ENCODE data around the gene SORCS2.

Gene SORCS2

GRCh38 chr4:7299908-7300710 lies 107.8 kb downstream of the SORCS2 start:
- in situ Hi-C loops (cut with HindIII; ENCODE audit: low sequenced_read_pairs): no loop called here

GRCh38 chr4:7300711-7301095 lies 108.4 kb downstream of the SORCS2 start:
- in situ Hi-C loops (cut with HindIII; ENCODE audit: low sequenced_read_pairs): no loop called here

- in situ Hi-C loops (cut with HindIII; ENCODE audit: low sequenced_read_pairs): no loop called here
Measured at GRCh38 chr4:7301126-7301785, 108.9 kb downstream of the SORCS2 start.

- in situ Hi-C loops (cut with HindIII; ENCODE audit: low sequenced_read_pairs): no loop called here
Measured at GRCh38 chr4:7301846-7302630, 109.7 kb downstream of the SORCS2 start.

GRCh38 chr4:7302781-7303404 lies 110.6 kb downstream of the SORCS2 start:
- in situ Hi-C loops (cut with HindIII; ENCODE audit: low sequenced_read_pairs): no loop called here

GRCh38 chr4:7303561-7303960 lies 111.2 kb downstream of the SORCS2 start:
- in situ Hi-C loops (cut with HindIII; ENCODE audit: low sequenced_read_pairs): no loop called here

- in situ Hi-C loops (cut with HindIII; ENCODE audit: low sequenced_read_pairs): no loop called here
Measured at GRCh38 chr4:7304436-7304835, 112.1 kb downstream of the SORCS2 start.

GRCh38 chr4:7306021-7306965 lies 114.0 kb downstream of the SORCS2 start:
- in situ Hi-C loops (cut with HindIII; ENCODE audit: low sequenced_read_pairs): no loop called here

GRCh38 chr4:7306986-7307385 lies 114.6 kb downstream of the SORCS2 start:
- in situ Hi-C loops (cut with HindIII; ENCODE audit: low sequenced_read_pairs): no loop called here

GRCh38 chr4:7307394-7308099 lies 115.2 kb downstream of the SORCS2 start:
- in situ Hi-C loops (cut with HindIII; ENCODE audit: low sequenced_read_pairs): no loop called here

- in situ Hi-C loops (cut with HindIII; ENCODE audit: low sequenced_read_pairs): no loop called here
Measured at GRCh38 chr4:7309181-7309580, 116.8 kb downstream of the SORCS2 start.

GRCh38 chr4:7309636-7310390 lies 117.5 kb downstream of the SORCS2 start:
- in situ Hi-C loops (cut with HindIII; ENCODE audit: low sequenced_read_pairs): no loop called here

GRCh38 chr4:7310451-7310850 lies 118.1 kb downstream of the SORCS2 start:
- in situ Hi-C loops (cut with HindIII; ENCODE audit: low sequenced_read_pairs): no loop called here

GRCh38 chr4:7311205-7311604 lies 118.9 kb downstream of the SORCS2 start:
- in situ Hi-C loops (cut with HindIII; ENCODE audit: low sequenced_read_pairs): no loop called here

GRCh38 chr4:7312691-7313090 lies 120.4 kb downstream of the SORCS2 start:
- in situ Hi-C loops (cut with HindIII; ENCODE audit: low sequenced_read_pairs): no loop called here

- in situ Hi-C loops (cut with HindIII; ENCODE audit: low sequenced_read_pairs): no loop called here
Measured at GRCh38 chr4:7313347-7313811, 121.0 kb downstream of the SORCS2 start.

GRCh38 chr4:7313991-7314390 lies 121.7 kb downstream of the SORCS2 start:
- in situ Hi-C loops (cut with HindIII; ENCODE audit: low sequenced_read_pairs): no loop called here

- in situ Hi-C loops (cut with HindIII; ENCODE audit: low sequenced_read_pairs): no loop called here
Measured at GRCh38 chr4:7315286-7315685, 122.9 kb downstream of the SORCS2 start.

- in situ Hi-C loops (cut with HindIII; ENCODE audit: low sequenced_read_pairs): no loop called here
Measured at GRCh38 chr4:7315935-7316334, 123.6 kb downstream of the SORCS2 start.

All from DLD1 (cell line).